K562 (cell line): ENCODE results near the gene SCARF1. TPM values are rescaled to one million over a fixed set of nuclear protein-coding genes. Genes with fewer than 3 reads are reported as not detected.

Experiments used
- ATAC-seq: fragments of 200-7000 bp; cut with Tn5 transposase; 3 replicates; pipeline ENCODE4 v1.9.1; 2020; ENCODE audit warnings: moderate library complexity
- BruUV-seq: library from RNA; stranded (reverse); fragments of 400-500 nt; replicated peaks from 2 replicates; lab custom pipeline; 2021; lab: Mats Ljungman, UMichigan
- CTCF ChIA-PET: fragments of 300-600 bp; formaldehyde crosslinking; extraction: SDS; loops from one replicate; lab custom pipeline; 2021; ENCODE audit warnings: low intra/inter-chr PET ratio; lab: Yijun Ruan, JAX
- POLR2A ChIA-PET: fragments of 300-600, 350-650 bp; sonication (Branson Sonifier 250); formaldehyde crosslinking; extraction: SDS; loops from one replicate; lab custom pipeline; 2021; ENCODE audit warnings: antibody characterized with exemption, inconsistent platforms; lab: Yijun Ruan, JAX
- DNase-seq, 4 experiments: peaks; one replicate each; pipeline versions ENCODE4 v3.0.0 to v3.0.0-alpha.2; 2011 to 2018; ENCODE audit warnings: low spot score in 3 of 4, mixed read lengths in 3 of 4; ENCODE audit errors: extremely low read depth in 1 of 4
- FAIRE-seq: peaks from 2 replicates; lab custom pipeline; 2011; peaks lifted over from hg19 to GRCh38; lab: Jason Lieb, UNC
- H2AFZ ChIP-seq: 2 replicates; pipeline ENCODE4 v1.6.0; 2011; ENCODE audit warnings: low read depth, low read length, control low read depth, inconsistent platforms
- H3K27ac ChIP-seq: fragments of 200-600 bp; 3 replicates; pipeline ENCODE4 v1.8.0; 2011; ENCODE audit warnings: low read depth, mild to moderate bottlenecking, control low read depth, inconsistent platforms, low read length, moderate library complexity, mixed read lengths; ENCODE audit errors: extremely low read depth
- H3K27me3 ChIP-seq, 2 experiments: fragments of 300-600 bp in 1 of 2; 2 replicates in 1 of 2; 3 replicates in 1 of 2; pipeline versions ENCODE4 v1.6.0 to v1.8.0; 2011; ENCODE audit warnings: inconsistent platforms in 2 of 2, low read length in 2 of 2, mild to moderate bottlenecking in 1 of 2, mixed read lengths in 1 of 2, moderate library complexity in 1 of 2; ENCODE audit not compliant: control insufficient read depth in 2 of 2, insufficient read depth in 2 of 2
- H3K36me3 ChIP-seq: fragments of 300-600 bp; 3 replicates; pipeline ENCODE4 v1.8.0; 2011; ENCODE audit warnings: mild to moderate bottlenecking, low read length, inconsistent platforms; ENCODE audit not compliant: control insufficient read depth, insufficient read depth
- H3K4me1 ChIP-seq, 2 experiments: fragments of 200-600 bp in 1 of 2; replicated peaks in 1 of 2; 2 replicates in 1 of 2; 3 replicates in 1 of 2; pipeline versions ENCODE4 v1.5.1 to v1.8.0; 2011; ENCODE audit warnings: inconsistent platforms in 2 of 2, low read length in 2 of 2, mild to moderate bottlenecking in 1 of 2, mixed read lengths in 1 of 2, moderate library complexity in 1 of 2; ENCODE audit not compliant: control insufficient read depth in 2 of 2, insufficient read depth in 2 of 2
- H3K4me2 ChIP-seq: 2 replicates; pipeline ENCODE4 v1.6.1; 2011; ENCODE audit warnings: low read length, control low read depth, inconsistent platforms, mixed read lengths; ENCODE audit not compliant: insufficient read depth
- H3K4me3 ChIP-seq: fragments of 200-600 bp; sonication (generic), shearing (Covaris generic); 2 replicates; pipeline ENCODE4 v1.5.1; 2016; ENCODE audit warnings: control low read depth, inconsistent platforms
- H3K79me2 ChIP-seq: fragments of 200-600 bp; 3 replicates; pipeline ENCODE4 v1.8.0; 2011; ENCODE audit warnings: low read length, inconsistent platforms; ENCODE audit not compliant: control insufficient read depth, insufficient read depth
- H3K9ac ChIP-seq, 2 experiments: 2 replicates each; pipeline versions ENCODE4 v1.6.0 to v1.6.1; 2011; ENCODE audit warnings: low read depth in 2 of 2, low read length in 2 of 2, control low read depth in 1 of 2, inconsistent platforms in 1 of 2, mild to moderate bottlenecking in 1 of 2, mixed read lengths in 1 of 2; ENCODE audit not compliant: insufficient read depth in 1 of 2
- H3K9me1 ChIP-seq: one replicate; pipeline ENCODE4 v1.6.0; 2011; ENCODE audit warnings: inconsistent platforms, mild to moderate bottlenecking, low read length, moderate library complexity; ENCODE audit not compliant: control insufficient read depth, insufficient read depth
- H3K9me3 ChIP-seq: replicated peaks from 2 replicates; pipeline ENCODE4 v1.5.1; 2011; ENCODE audit warnings: low read depth, low read length, inconsistent platforms; ENCODE audit not compliant: control insufficient read depth, insufficient read depth
- H4K20me1 ChIP-seq: replicated peaks from 2 replicates; pipeline ENCODE4 v1.6.1; 2011; ENCODE audit warnings: low read length, inconsistent platforms, mixed read lengths; ENCODE audit not compliant: control insufficient read depth, insufficient read depth
- CTCF ChIP-seq, 3 experiments: IDR thresholded peaks in 2 of 3; conservative IDR thresholded peaks in 1 of 3; 2 replicates each; pipeline ENCODE4 v1.5.1; 2011 to 2012; ENCODE audit warnings: low read length in 3 of 3, mild to moderate bottlenecking in 3 of 3, control low read depth in 2 of 3, improper control_type of control experiment in 1 of 3, inconsistent platforms in 1 of 3, low read depth in 1 of 3, mixed read lengths in 1 of 3, moderate library complexity in 1 of 3; ENCODE audit not compliant: insufficient read depth in 2 of 3
- HOXB6 ChIP-seq: fragments of 250-450 bp; sonication (Bioruptor Pico); IDR thresholded peaks from 2 replicates; pipeline ENCODE4 v1.5.1; 2022; ENCODE audit warnings: mild to moderate bottlenecking, borderline replicate concordance
- PATZ1 ChIP-seq: fragments of 250-450 bp; sonication (Bioruptor Pico); IDR thresholded peaks from 2 replicates; pipeline ENCODE4 v1.5.0; 2020; ENCODE audit warnings: mild to moderate bottlenecking, borderline replicate concordance
- RBM14 ChIP-seq: fragments of 200-400 bp; formaldehyde crosslinking; IDR thresholded peaks from 2 replicates; pipeline ENCODE4 v1.6.1; 2018; ENCODE audit warnings: low read depth, mild to moderate bottlenecking, low read length, moderate library complexity, borderline replicate concordance; ENCODE audit not compliant: insufficient read depth
- RBM15 ChIP-seq: fragments of 200-400 bp; formaldehyde crosslinking; IDR thresholded peaks from 2 replicates; pipeline ENCODE4 v1.6.1; 2018; ENCODE audit warnings: mild to moderate bottlenecking, low read length, moderate library complexity; ENCODE audit not compliant: insufficient read depth
- ZNF174 ChIP-seq: fragments of 250-450 bp; sonication (Bioruptor Pico); IDR thresholded peaks from 2 replicates; pipeline ENCODE4 v1.4.0; 2020; ENCODE audit warnings: mild to moderate bottlenecking
- WGBS: fragments of 100-300 bp; shearing (Covaris generic); methylation state at CpG from one replicate; pipeline ENCODE4 v1.1.6; 2016; ENCODE audit warnings: low coverage, mixed read lengths; ENCODE audit not compliant: insufficient coverage; ENCODE audit errors: missing lambda C conversion rate; 5-methylcytosine and 5-hydroxymethylcytosine counted together
- in situ Hi-C: fragments of 300-500 bp; cut with MboI; formaldehyde crosslinking; loops from 4 replicates; pipeline ENCODE4 v1.15.0; 2018; ENCODE audit warnings: inconsistent platforms, mixed read lengths
- intact Hi-C: fragments of 100-400 bp; cut with micrococcal nuclease; formaldehyde crosslinking; loops from 2 replicates; pipeline ENCODE4 v1.14.2; 2022
- polyA plus RNA-seq, 8 experiments: library from polyadenylated mRNA; depleted of rRNA in 4 of 8; stranded (reverse) in 5 of 8; unstranded in 3 of 8; fragments of >200 nt; fragmentation: Nextera tagmentation in 2 of 8; fragmentation: Illumina TruSeq in 1 of 8; extraction: Ambion mirVana in 2 of 8; extraction: Trizol in 1 of 8; gene quantifications; 2 replicates each; pipeline versions ENCODE4 v1.2.1 to v1.2.3, GENCODE V29; 2011 to 2014; ENCODE audit warnings: inconsistent platforms in 1 of 8, missing spikeins in 1 of 8
- total RNA-seq, 7 experiments: library from RNA; depleted of rRNA in 6 of 7; stranded (reverse); fragments of >200 nt in 6 of 7; fragmentation: Illumina TruSeq in 2 of 7; extraction: Trizol in 2 of 7; gene quantifications; 2 replicates each; pipeline versions ENCODE4 v1.2.1 to v1.2.3, GENCODE V29; 2011 to 2021; ENCODE audit warnings: low replicate concordance in 1 of 7

SCARF1 gene
- total and polyA plus RNA-seq, 9 of the 15 experiments (the other 6 are each of a cell fraction or from before 2014, with no cell fraction given) = 0.04 to 2.1 (median 0.63) TPM

GRCh38 chr17:1612400-1612799 lies 33.1 kb downstream of the SCARF1 start:
- no TSS peak for BruUV-seq
- Histone ChIP-seq H3K27ac (no peak overlapping the region), H3K9me1 (no peaks in the 10 kb centered on the region), H3K4me1 (peaks cover 0 to 11% of the 10 kb centered on the region in 2 experiments; a peak in 2 of 5 replicates), H3K79me2 (no peaks in the 10 kb centered on the region), H3K27me3 (no peaks in the 10 kb centered on the region), H3K4me3 (no peak overlapping the region), H2AFZ (no peak overlapping the region), H3K36me3 (no peaks in the 10 kb centered on the region), H3K4me2 (no peak overlapping the region), H3K9me3 (no peaks in the 10 kb centered on the region), H3K9ac (no peak overlapping the region), H4K20me1 (no peaks in the 10 kb centered on the region)
- ChIA-PET CTCF (no interaction called here), POLR2A (interaction anchor here (0.6 kb wide), 1 partner anchor 37 kb away, joined by 3 read pairs; no protein-coding TSS in a partner anchor)
- in situ Hi-C loops (no loop called here), intact Hi-C loops (no loop called here)
- FAIRE-seq (no peak), ATAC-seq (no peak), DNase-seq (no peak)
- WGBS = 93% methylated on average over 9 of the region's 16 CpGs
- no peak for TF ChIP-seq CTCF (IDR thresholded peaks at IDR 0.05 in 2 of 3, conservative IDR thresholded peaks at IDR 0.05 in 1 of 3; ENCODE audit: insufficient read depth in 2 of 3, low read depth in 1 of 3, low read length in 3 of 3)
- no peak for TF ChIP-seq RBM15
- no peak for TF ChIP-seq ZNF174 (CRISPR knock-in tag)
- TF ChIP-seq HOXB6 (CRISPR knock-in tag) = no peak
- no peak for TF ChIP-seq RBM14
- no peak for TF ChIP-seq PATZ1 (CRISPR knock-in tag)
